Upper lobe of left lung (tissue), 4 donors: ENCODE data around the gene ZNF23.

Source experiments
- POLR2A ChIP-seq, 4 donors: fragments of 450-650 bp; IDR thresholded peaks; one replicate each; pipeline ENCODE4 v1.5.1; 2016 to 2017; ENCODE audit warnings: antibody characterized with exemption in 4 of 4, mild to moderate bottlenecking in 2 of 4
- POLR2AphosphoS5 ChIP-seq, 2 donors: sonication (generic); formaldehyde crosslinking; IDR thresholded peaks; one replicate each; pipeline ENCODE4 v1.5.1; 2017; ENCODE audit warnings: antibody characterized with exemption in 2 of 2
- TF ChIP-seq, protein P1 (sequence below), 6 experiments: fragments of 450-650 bp in 4 of 6; fragments of 200-600 bp in 2 of 6; sonication (generic) in 2 of 6; IDR thresholded peaks; one replicate each; pipeline ENCODE4 v1.5.1; 2016 to 2019; ENCODE audit warnings: antibody characterized with exemption in 6 of 6

- TF ChIP-seq POLR2AphosphoS5 (IDR thresholded peaks at IDR 0.05) (no peak), POLR2A (IDR thresholded peaks at IDR 0.05) (no peak)
- TF ChIP-seq, protein P1, sequence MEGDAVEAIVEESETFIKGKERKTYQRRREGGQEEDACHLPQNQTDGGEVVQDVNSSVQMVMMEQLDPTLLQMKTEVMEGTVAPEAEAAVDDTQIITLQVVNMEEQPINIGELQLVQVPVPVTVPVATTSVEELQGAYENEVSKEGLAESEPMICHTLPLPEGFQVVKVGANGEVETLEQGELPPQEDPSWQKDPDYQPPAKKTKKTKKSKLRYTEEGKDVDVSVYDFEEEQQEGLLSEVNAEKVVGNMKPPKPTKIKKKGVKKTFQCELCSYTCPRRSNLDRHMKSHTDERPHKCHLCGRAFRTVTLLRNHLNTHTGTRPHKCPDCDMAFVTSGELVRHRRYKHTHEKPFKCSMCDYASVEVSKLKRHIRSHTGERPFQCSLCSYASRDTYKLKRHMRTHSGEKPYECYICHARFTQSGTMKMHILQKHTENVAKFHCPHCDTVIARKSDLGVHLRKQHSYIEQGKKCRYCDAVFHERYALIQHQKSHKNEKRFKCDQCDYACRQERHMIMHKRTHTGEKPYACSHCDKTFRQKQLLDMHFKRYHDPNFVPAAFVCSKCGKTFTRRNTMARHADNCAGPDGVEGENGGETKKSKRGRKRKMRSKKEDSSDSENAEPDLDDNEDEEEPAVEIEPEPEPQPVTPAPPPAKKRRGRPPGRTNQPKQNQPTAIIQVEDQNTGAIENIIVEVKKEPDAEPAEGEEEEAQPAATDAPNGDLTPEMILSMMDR (IDR thresholded peaks at IDR 0.05): no peak
Observed at GRCh38 chr16:71472051-71472450, 10.0 kb upstream of the ZNF23 start.
